Adrenal gland (tissue), 5 donors: ENCODE measurements around the gene KCNMA1.

Experiments used
- CTCF ChIP-seq, 6 experiments: fragments of 450-650 bp in 4 of 6; fragments of 200-600 bp in 2 of 6; sonication (generic) in 1 of 6; IDR thresholded peaks; 1 replicate in 5 of 6; 2 replicates in 1 of 6; pipeline versions ENCODE4 v1.5.1 to v1.8.0; 2016 to 2021; ENCODE audit warnings: antibody characterized with exemption in 6 of 6, mild to moderate bottlenecking in 2 of 6, moderate library complexity in 1 of 6
- POLR2A ChIP-seq, 2 donors: fragments of 450-650 bp; IDR thresholded peaks; one replicate each; pipeline ENCODE4 v1.6.1; 2017; ENCODE audit warnings: antibody characterized with exemption in 2 of 2, mild to moderate bottlenecking in 2 of 2, moderate library complexity in 1 of 2
- donor health status: DM: no; HTN: no; CAD: no.

GRCh38 chr10:76944640-76945039, 693.0 kb downstream of the KCNMA1 start:
- TF ChIP-seq POLR2A (IDR thresholded peaks at IDR 0.05) (no peak), CTCF (IDR thresholded peaks at IDR 0.05) (no peak)
